Measurements from ENCODE around the gene CNOT4.
"Not testable (repeated sequence)": the region's sequence is repeated elsewhere in the genome, so short reads cannot be mapped to it uniquely, and the experiment has no call there.

Gene CNOT4

DNA sequence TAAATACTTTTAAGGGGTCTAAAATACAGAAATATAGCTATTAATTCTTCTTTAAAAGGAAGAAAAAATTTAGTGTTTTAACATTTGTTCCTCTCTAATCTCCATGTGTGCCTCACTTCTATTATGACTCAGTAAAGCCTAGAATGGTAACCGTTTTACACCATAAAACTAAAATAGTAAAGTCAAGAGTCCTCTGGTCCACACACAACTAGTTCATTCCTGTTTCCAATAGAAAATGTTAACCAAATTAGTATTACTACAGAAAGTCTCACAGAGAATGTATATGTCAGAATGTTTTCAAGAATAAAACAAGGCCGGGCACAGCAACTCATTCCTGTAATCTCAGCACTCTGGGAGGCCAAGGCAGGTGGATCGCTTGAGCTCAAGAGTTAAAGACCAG is 55.8 kb downstream of the CNOT4 start:
- DNase-seq (ENCODE audit: low spot score) = no peak

DNA sequence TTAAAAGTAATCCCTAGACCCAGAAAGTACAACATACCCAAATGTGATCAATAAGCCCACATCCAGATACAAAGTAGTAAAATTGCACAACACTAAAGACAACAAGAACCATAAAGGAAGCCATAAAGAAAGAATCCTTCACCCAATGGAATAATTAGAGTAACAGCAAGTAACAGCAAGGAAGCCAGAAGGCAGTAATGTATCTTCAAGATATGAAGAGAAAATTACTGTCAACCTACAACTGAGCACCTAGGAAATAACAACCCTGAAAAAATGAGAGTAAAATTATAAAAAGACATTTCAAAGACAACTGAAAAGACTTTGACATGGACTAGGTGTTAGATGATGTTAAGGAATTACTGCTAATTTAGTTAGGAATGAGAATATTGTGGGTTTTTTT is 60.5 kb downstream of the CNOT4 start:
- no peak for DNase-seq (ENCODE audit: low spot score)

DNA sequence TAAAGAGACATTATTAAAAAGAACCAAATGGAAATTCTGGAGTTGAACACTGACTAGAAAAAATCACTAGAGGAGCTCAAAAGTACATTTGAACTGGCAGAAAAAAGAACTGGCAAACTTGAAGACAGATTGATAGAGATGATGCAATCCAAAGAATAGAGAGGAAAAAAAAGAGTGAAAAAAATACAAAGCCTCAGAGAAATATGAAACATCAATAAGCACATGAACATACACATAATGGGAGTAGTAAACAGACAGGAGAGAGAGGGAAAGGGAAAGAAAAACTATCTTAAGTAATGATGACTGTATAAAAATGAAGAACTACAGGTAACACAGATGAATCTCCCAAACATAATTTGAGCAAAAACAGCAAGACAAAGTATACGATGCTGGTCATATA is 61.1 kb downstream of the CNOT4 start:
- DNase-seq (ENCODE audit: low spot score) = no peak

DNA sequence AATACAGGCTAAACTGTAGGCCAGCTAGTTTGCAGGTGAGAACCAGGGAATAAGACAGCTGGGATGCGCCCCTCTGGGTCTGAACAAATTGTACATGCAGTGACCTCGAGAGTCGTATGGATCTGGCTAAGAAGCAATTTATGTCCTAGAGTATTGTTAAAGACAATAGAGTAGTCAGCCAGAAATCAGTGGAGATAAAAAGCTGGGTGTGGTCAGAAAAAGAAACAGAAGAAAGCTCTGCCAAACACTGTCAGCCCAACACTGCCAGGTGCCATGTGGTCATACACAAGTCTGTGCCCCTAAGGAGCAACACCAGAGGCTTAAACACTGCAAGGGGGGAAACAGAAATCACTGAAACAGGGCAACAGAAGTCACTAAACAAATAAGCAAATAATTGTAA is 62.2 kb downstream of the CNOT4 start:
- DNase-seq (ENCODE audit: low spot score) = no peak

DNA sequence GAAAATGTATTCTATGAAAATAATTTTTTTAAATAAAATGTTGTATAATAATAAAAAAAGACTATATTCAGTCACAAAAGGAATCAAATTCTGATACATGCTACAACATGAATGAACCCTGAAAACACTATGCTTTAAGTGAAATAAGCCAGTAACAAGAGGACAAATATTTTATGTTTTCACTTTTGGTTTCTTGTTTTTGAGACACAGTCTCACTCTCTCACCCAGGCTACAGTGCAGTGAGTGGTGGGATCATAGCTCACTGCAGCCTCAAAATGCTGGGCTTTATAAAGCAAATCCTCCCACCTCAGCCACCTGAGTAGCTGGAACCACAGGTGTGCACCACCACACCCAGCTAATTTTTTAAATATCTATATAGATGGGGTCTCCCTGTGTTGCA is 64.2 kb downstream of the CNOT4 start:
- DNase-seq (ENCODE audit: low spot score) = no peak

DNA sequence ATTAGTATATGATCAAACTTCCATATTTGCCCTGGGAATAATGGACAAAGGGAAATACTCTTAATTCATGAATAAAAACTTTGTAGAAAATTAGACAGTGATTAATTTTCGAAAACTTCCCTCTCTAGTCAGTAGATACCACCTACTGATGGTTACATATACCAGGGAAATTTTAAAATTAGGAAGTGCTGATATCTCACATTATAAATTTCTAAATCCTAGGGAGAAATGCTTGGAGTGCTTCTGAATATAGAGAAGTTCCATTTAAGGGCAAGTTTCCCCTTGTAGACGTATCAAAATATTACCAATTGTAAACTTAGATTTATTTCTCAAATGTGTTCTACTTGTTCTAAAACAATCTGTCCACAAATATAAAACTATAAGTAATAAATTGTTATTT is 64.6 kb downstream of the CNOT4 start:
- not testable (repeated sequence) for DNase-seq (ENCODE audit: low spot score)

DNA sequence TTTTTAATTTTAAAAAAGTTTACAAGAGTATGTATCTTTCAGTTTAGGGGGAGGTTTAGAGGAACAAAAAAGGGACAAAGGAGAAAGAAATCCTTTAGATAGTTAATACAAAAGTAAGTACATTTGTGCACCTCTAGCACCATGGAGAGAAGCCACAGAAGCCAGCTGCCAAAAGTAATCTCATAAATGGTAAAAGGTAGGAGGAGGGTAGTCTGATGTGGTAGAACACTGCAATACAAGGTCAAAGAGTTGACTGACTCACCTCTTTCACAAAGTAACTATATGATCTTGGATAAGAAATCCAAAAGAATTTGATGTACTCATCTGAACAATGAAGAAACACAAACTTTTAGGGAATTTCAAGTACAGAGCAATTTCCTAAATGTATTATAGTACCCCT is 68.1 kb downstream of the CNOT4 start:
- peak; percentile 7 for DNase-seq (ENCODE audit: low spot score)

DNA sequence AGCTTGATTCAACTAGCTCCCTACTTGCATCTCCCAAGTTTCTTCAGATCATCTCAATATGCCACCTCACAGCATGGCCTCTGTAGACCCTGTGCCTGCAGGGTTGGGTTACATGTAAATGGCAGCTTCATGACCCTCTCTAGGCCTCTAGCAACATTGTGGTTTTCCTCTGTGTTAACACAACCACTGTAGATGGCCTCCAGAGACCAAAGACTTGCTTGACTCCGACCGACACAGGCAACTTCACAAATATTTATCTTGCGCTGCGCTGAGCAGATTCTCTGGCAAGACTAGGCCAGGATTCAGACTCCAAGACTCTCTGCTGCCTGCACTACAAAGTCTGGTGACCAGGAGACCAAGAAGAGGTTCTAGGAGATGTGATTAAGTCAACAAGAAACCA is 75.9 kb downstream of the CNOT4 start:
- no peak for DNase-seq (ENCODE audit: low spot score)

DNA sequence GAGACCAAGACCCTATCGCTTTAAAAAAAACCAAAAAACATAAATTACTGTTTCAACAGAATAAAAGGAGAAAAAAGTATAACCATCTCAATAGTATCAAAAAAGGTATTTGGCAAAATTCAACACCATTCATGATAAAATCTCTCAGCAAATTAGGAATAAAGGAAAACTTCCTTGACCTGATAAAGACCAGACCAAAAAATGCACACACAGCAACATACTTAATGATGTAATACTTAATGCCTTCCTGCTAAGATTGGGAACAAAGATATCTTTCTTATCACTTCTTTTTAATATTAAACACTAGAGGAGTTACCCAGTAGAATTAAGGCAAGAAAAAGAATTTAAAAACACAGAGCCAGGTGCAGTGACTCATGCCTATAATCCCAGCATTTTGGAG is 79.3 kb downstream of the CNOT4 start:
- DNase-seq (ENCODE audit: low spot score) = no peak

DNA sequence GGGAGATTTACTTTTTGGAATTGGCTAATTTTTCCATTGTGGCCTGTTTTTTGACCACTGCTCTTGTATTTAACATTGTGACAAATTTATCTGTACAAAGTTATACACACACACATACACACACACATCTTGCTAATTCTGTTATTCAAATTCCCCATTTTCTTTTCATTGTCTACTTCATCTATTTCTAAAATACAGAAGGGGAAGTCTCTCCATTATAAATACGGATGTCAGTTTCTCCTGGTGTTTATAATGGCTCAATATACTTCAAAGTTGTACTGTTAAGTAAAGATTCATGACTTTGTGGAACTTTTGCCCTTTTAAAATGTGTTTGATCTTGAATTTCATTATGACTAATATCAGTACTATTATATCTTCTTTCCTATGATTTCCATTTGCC is 81.0 kb downstream of the CNOT4 start:
- no peak for DNase-seq (ENCODE audit: low spot score)

DNA sequence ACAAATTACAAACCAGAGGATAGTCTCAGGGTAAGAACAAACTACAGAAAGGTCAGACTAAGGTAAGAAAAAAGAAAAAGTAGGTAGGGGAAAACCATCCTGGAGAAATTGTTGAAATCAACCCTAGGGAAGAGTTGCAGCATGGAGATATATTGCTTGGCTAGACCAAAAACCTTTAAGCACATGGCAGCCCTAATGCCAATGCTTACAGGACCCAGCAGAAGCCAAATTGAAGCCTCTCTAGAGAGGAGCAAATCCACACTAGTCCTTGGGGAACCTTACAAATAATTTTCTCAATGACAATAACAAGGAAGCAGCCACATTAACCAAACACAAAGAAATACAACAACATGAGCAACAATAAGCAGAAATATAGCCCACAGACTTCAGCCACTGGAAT is 81.9 kb downstream of the CNOT4 start:
- DNase-seq (ENCODE audit: low spot score) = no peak

DNA sequence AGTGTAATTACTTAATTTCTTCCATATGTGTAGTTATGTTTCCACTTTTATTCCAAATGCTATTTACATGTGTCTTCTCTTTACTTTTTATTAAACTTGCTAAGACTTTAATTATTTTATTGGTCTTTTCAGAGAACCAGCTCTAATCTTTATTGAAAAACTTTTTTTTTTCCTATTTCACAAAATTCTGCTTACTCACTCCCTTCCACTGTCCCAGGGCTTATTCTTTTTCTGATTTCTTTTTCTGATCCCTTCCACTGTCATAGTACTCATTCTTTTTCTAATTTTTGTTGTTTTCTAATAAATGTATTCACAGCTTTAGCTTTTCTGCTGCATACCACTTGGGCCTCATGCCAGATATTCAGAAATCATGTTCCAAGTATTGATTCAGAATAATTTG is 82.7 kb downstream of the CNOT4 start:
- no peak for DNase-seq (ENCODE audit: low spot score)

DNA sequence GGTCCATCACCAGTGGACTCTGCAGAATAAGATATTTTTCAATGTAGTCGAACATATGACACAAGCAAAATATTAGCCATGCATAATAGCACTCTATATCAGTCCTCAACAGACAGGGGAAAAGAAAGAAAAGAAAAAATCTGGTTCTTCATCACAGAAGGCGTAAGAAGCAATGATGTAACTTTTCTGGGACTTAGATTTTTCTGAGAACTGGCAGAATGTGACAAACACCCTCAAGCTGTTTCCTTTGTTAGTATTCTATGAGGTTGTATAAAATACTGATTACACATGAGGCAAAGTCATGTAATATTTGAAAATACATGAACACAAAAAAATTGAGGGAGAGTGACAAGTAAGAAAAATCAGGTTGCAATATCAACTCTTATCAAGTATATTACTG is 84.9 kb downstream of the CNOT4 start:
- DNase-seq (ENCODE audit: low spot score) = no peak

DNA sequence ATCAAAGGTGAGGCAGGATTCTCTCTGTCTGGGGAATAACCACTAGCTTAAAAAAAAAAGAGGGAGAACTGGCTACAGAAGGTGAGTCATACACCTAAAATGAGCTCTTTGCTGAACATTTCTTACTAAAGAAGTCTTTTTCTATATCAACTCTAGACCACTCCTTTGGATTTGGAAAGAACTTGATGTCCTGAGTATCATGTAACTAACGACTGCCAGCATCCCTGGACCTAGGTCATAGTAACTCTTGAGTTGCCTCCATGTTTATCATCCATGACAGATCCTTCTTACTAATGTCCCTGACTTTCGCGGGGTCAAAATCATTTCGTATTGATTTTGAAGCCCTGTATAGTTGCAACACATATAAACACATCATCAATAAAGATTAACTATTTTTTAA is 89.1 kb downstream of the CNOT4 start:
- DNase-seq (ENCODE audit: low spot score) = no peak

DNA sequence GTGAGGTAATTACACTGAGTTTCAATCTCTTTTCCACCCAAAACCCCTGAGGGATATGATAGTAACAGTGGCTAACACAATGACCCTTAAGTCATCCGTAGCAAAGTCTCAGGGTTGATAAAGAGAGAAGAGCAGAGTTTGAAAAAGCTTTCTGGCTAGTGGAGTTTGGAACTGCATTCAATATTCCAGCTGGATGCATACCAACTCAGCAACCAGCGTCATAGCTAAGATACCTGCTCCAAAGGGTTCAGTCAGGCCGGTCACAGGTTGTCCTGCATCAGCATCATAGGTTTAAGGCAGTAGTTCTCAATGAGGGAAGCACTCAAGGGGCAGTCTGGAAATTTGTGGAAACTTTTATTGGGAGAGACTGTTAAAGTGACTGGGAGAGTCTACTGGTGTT is 93.5 kb downstream of the CNOT4 start:
- DNase-seq (ENCODE audit: low spot score) = no peak

DNA sequence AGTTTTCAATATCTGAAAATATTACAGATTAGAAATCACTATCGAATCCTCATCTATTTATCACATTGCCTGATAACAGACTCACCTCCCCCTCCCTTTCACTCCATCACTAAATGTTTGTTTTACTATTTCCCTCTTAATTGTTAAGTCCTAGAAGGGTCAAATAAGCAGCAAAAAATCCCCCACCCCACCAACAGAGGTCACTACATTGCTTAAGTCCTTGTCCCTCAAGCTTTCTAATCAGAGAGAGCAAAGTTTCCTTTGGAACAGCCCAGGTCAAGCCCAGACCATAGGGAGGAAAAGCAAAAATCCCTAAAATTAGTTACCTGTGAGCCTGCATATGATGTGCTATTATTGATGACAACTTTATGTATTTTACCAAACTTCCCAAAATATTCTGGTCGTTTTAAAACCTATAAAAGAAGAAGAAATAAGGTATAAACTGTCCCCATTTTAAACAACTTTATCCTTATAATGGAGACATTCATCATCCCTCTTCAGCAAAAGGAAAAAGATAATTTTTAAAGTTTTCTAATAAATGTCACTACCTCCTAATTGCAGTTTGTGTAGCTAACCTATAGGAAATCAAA is 95.0 kb downstream of the CNOT4 start:
- peak; percentile 5 for DNase-seq (ENCODE audit: low spot score)

DNA sequence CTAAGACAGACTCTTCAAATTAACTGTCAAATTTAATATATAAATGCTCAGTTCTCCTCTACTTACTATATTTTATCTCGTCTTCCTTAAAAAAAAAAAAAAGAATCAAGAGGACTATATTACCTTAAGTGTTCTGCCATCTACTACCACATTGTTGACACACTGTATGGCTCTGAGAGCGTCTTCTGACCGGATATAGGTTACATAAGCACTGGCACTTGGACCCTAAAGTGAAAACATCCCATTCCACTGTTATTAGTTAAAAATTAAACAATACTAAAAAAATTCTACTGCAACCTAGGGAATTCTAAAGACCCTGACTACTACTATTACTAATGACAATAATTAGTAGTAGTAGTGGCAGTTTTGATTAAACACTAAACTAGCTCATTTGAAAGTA is 95.7 kb downstream of the CNOT4 start:
- no peak for DNase-seq (ENCODE audit: low spot score)

DNA sequence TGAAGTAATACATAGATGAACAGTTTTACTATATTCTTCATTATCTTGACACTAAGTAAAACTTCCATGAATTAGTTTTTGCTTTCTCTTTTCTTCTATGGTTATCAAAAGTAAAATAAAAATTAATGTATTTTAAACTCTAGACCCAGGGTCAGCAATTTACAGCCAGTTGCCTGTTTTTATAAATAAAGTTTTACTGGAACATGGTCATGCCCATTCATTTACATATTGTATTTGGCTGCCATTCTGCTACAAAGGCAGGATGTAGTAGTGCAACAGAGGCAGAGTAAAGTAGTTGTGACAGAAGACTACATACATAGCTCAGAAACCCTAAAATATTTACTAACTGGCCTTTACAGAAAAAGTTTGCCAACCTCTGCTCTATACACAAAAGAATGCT is 98.8 kb downstream of the CNOT4 start:
- DNase-seq (ENCODE audit: low spot score) = no peak

DNA sequence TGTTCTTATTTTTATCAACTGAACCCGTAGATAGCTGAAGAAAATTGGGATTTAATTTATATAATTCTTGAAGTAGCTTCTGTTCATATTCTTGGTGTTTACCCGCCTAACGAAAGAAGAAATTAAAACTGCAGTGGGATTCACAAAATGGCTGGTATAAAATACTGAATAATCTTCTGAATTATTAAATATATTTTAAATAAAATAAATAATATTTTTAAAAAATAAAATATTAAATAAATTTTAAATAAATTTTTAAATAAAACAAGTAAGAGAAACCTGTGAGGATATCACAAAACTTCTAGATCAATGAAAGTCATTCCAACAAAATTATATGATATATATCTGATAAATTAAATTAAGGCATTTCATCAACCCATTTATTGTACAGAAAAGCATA is 99.4 kb downstream of the CNOT4 start:
- DNase-seq (ENCODE audit: low spot score) = no peak

DNA sequence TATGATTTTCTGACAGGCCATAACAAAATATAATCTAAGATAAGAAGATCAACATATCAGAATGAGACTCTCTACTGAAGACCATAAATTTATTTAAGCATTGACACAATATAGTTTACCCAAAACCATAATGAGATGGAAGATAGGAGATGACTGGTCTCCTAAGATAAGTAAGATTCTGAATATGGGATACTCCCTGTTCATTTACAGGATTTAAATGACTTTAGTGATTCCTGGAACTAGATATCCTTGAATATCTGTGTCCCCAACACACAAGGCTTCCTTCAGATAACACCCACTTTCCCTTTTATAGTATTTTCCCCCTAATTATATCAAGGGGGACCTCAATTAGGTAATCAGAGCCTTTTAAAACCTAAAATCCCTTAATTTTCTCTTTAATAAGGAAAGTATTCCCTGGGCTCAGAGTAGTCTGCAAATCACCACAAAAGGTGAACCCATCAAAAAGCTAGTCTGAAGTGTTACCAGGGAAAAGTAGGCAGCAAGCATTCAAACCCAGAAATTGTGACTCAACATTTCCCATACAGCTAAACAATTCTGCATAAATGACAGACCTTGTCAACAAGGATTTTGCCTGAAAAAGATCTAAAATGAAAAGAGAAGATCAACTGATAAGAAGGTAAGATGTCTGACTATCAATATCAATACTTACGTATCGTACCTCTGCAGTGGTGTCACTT is 99.9 kb downstream of the CNOT4 start:
- no peak for DNase-seq (ENCODE audit: low spot score)

DNA sequence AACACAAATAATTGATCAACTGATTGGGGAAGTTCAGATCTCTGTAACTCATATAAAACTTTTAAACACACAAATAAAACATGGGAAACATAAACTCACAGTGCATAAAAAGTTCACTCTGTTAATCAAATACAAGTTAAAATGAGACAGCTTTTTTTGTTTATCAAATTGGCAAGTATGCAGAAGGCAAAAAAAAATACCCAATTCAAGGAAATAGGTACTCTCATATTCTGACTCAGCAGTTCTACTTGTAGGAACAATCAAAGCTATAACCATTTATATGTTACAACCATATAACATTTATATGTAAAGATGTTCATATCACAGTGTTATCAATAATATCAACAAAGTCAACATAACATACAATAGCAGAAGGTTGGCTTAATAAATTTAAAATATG is 102.0 kb downstream of the CNOT4 start:
- no peak for DNase-seq (ENCODE audit: low spot score)

DNA sequence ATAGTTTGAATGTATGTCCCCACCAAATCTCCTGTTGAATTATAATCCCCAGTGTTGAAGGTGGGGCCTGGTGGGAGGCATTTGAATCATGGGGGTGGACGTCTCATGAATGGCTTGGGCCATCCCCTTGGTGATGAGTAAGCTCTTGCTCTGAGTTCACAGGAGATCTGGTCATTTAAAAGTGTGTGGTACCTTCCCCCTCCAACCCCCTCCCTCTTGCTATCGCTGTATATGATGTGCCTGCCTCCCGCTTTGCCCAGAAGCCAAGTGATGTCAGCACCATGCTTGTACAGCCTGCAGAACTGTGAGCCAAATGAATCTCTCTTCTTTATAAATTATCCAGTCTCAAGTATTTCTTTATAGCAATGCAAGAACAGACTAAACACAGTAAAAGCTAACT is 103.0 kb downstream of the CNOT4 start:
- DNase-seq (ENCODE audit: low spot score) = no peak

DNA sequence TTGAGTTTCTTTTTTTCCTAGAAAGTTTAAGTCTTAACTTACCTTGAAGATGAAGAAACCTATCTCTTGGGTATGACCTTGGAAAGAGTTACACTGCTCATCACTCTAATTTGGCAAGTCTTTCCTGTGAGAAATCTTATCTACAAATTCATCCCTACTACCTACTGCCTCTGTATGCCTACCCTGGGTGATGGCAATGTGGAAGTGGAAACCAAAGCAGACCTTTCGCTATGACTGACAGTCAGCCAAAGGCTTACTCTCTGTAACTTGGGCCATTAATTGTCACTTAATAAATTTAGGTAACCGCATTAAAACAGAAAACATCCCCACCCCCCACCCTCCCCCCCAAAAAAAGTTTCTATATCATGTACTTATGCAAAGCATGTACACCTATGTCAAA is 103.9 kb downstream of the CNOT4 start:
- DNase-seq (ENCODE audit: low spot score) = no peak

DNA sequence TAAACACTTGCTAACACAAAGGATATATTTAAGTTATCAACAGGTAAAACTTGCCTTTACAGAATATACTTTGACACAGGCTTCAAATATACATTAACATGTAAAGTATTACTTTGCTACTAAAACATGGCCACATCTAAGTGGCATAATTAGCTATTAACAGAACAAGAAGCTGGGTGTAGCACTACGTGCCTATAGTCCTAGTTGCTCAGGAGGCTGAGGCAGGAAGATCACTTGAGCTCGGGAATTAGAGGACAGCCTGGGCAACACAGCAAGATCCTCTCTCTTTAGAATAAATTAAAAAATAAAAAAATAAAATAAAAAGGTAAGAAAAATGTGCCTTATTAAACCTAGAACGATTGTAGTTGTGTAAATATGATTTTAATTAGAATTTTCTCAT is 106.6 kb downstream of the CNOT4 start:
- no peak for DNase-seq (ENCODE audit: low spot score)

All from AG08396 (cell line).